ENCODE data around the gene STIM2. TPM values are rescaled to one million over a fixed set of nuclear protein-coding genes. Genes with fewer than 3 reads are reported as not detected.

Gene STIM2
- total RNA-seq, 2 donors from 2014 or later = 34.4 to 44.2 TPM

DNA sequence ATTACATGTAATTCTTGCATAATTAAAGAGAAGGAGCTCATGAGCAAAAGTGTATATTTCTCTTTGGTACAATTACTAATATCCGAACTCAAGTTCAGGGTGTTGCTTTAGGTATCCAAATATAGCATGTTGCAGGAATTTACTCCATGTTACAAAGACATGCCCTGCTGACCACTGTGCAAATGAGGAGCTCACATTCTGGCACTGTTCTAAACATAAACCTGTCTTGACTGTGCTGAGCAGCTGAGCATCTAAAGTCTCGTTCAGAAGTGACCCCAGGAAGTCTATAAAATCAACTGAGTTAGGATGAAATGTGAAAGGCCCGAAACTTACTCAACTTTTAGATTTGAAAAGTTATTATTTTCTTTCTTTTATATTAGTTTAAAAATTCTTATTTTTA is 124.3 kb downstream of the STIM2 start:
- Histone ChIP-seq H3K27ac (no peak overlapping the region), H3K4me3 (no peak overlapping the region), H3K27me3 (replicated peaks; ENCODE audit: insufficient read depth) (no peaks in the 10 kb centered on the region), H3K9me3 (no peaks in the 10 kb centered on the region), H3K4me1 (replicated peaks) (no peaks in the 10 kb centered on the region), H3K36me3 (no peaks in the 10 kb centered on the region)
- DNase-seq (ENCODE audit: low spot score) = no peak
- WGBS = 79% methylated on average over 3 of the region's 3 CpGs
- TF ChIP-seq POLR2AphosphoS5 (IDR thresholded peaks at IDR 0.05) (no peak), POLR2A (IDR thresholded peaks at IDR 0.05) (no peak)
- TF ChIP-seq, protein P1, sequence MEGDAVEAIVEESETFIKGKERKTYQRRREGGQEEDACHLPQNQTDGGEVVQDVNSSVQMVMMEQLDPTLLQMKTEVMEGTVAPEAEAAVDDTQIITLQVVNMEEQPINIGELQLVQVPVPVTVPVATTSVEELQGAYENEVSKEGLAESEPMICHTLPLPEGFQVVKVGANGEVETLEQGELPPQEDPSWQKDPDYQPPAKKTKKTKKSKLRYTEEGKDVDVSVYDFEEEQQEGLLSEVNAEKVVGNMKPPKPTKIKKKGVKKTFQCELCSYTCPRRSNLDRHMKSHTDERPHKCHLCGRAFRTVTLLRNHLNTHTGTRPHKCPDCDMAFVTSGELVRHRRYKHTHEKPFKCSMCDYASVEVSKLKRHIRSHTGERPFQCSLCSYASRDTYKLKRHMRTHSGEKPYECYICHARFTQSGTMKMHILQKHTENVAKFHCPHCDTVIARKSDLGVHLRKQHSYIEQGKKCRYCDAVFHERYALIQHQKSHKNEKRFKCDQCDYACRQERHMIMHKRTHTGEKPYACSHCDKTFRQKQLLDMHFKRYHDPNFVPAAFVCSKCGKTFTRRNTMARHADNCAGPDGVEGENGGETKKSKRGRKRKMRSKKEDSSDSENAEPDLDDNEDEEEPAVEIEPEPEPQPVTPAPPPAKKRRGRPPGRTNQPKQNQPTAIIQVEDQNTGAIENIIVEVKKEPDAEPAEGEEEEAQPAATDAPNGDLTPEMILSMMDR (IDR thresholded peaks at IDR 0.05) = no peak
- intact Hi-C loops (cut with DNase I) = no loop called here

DNA sequence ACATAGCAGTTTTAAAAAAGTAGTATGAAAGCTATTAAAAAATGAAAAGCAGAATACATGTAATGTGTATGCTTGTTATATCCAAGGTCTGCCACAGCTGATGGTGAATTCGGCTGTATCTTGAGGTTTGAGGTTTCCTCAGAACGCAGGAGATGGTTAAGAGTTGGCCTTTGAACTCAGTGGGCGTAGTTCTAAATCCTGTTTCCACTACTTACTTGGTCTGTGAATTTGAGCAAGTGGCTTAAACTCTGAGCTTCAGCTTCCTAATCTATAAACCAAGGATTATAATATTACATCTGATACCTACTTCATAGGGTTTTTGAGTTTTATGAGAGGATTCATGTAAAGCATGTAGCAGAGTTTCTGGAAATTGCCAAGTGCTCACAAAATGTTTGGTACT is 125.2 kb downstream of the STIM2 start:
- Histone ChIP-seq H3K27ac (no peak overlapping the region), H3K27me3 (replicated peaks; ENCODE audit: insufficient read depth) (no peaks in the 10 kb centered on the region), H3K4me1 (replicated peaks) (no peaks in the 10 kb centered on the region), H3K4me3 (no peak overlapping the region), H3K9me3 (no peaks in the 10 kb centered on the region), H3K36me3 (no peaks in the 10 kb centered on the region)
- TF ChIP-seq POLR2AphosphoS5 (IDR thresholded peaks at IDR 0.05) (no peak), POLR2A (IDR thresholded peaks at IDR 0.05) (no peak)
- TF ChIP-seq, protein P1 (IDR thresholded peaks at IDR 0.05) = no peak
- intact Hi-C loops (cut with DNase I) = no loop called here
- DNase-seq (ENCODE audit: low spot score) = no peak
- whole genome bisulfite sequencing = 78% methylated on average over 3 of the region's 3 CpGs

DNA sequence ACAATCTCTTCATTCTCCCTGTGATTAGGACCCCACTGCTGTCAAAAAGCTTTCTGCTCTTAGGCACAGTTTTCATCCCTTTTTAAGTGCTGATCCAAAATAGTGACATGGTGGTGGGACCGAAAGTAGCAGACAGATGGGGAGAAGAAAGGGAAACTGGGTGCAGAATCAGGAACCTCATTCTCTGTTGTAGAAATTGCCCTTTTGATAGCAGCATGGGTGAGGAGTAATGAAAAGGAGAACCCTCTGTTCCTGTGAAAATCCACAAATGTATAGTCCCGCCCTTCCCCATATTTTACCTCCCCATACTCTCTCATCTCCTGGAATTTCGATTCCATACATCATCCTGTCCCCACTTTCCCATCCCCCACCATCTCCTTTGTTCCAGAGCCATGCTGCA is 126.5 kb downstream of the STIM2 start:
- Histone ChIP-seq H3K4me1 (replicated peaks) (no peaks in the 10 kb centered on the region), H3K27ac (no peak overlapping the region), H3K9me3 (no peaks in the 10 kb centered on the region), H3K4me3 (no peak overlapping the region), H3K36me3 (no peaks in the 10 kb centered on the region), H3K27me3 (replicated peaks; ENCODE audit: insufficient read depth) (no peaks in the 10 kb centered on the region)
- intact Hi-C loops (cut with DNase I) = no loop called here
- TF ChIP-seq, protein P1 (IDR thresholded peaks at IDR 0.05) = no peak
- TF ChIP-seq POLR2AphosphoS5 (IDR thresholded peaks at IDR 0.05) = no peak
- TF ChIP-seq POLR2A (IDR thresholded peaks at IDR 0.05) = no peak
- DNase-seq (ENCODE audit: low spot score) = no peak
- WGBS = 94% methylated on average over 3 of the region's 3 CpGs

DNA sequence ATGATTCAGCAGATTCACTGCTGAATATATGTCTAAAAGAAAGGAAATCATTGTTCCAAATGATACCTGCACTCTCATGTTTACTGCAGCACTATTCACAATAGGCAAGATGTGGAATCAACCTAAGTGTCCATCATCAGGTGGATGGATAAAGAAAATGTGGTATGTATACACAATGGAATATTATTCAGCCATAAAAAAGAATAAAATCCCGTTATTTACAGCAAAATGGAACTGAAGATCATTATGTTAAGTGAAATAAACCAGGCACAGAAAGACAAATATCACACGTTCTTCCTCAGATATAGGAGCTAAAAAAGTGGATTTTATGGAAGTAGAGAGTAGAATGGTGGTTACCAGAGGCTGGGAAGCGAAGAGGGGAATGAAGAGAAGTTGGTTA is 130.4 kb downstream of the STIM2 start:
- intact Hi-C loops (cut with DNase I) = no loop called here
- Histone ChIP-seq H3K36me3 (no peaks in the 10 kb centered on the region), H3K4me1 (replicated peaks) (peaks cover 9% of the 10 kb centered on the region), H3K27me3 (replicated peaks; ENCODE audit: insufficient read depth) (no peaks in the 10 kb centered on the region), H3K27ac (no peak overlapping the region), H3K9me3 (no peaks in the 10 kb centered on the region), H3K4me3 (no peak overlapping the region)
- 95% methylated on average over 3 of the region's 3 CpGs for WGBS
- no peak for DNase-seq (ENCODE audit: low spot score)
- TF ChIP-seq, protein P1 (IDR thresholded peaks at IDR 0.05) = no peak
- no peak for TF ChIP-seq POLR2A (IDR thresholded peaks at IDR 0.05)
- TF ChIP-seq POLR2AphosphoS5 (IDR thresholded peaks at IDR 0.05) = no peak

DNA sequence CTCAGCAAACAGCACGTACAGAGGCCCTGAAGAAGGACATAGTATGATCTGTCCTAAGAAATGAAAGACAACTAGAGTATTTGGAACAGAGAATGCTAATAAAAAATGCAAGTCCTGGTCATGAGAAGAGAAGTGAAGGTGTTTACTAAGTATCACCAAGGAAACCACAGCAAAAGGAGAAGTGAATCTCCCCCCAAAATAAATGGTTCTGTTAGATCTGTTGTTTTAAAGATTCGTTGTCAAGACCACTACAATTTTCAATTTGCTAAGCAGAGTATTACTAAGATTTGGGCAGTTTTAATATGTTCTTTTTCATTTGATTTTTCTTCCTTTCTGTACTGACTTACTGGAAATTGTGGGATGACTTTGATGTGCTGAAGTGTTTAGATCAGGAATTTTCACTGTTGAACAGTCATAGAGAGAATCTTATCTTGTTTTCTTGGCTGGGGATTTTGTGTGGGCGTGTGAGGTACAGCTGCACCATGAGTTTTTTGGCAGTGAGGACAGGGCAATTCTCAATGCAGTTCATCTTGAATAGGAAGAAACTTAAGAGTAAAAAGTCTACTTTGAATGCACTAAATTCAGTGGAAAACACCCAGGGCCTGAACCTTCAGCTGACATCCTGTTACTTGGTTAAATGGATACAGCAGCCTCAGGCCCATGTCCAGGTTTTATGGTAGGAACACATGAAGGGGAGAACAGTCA is 132.2 kb downstream of the STIM2 start:
- Histone ChIP-seq H3K9me3 (no peaks in the 10 kb centered on the region), H3K27ac (peak overlapping the region; percentile 33 to 35), H3K36me3 (no peaks in the 10 kb centered on the region), H3K4me1 (replicated peaks) (peaks cover 9% of the 10 kb centered on the region), H3K27me3 (replicated peaks; ENCODE audit: insufficient read depth) (no peaks in the 10 kb centered on the region), H3K4me3 (no peak overlapping the region)
- intact Hi-C loops (cut with DNase I) = no loop called here
- DNase-seq (ENCODE audit: low spot score) = peak; percentile 7
- 14% methylated on average over 3 of the region's 3 CpGs for WGBS
- TF ChIP-seq POLR2A (IDR thresholded peaks at IDR 0.05) = no peak
- TF ChIP-seq POLR2AphosphoS5 (IDR thresholded peaks at IDR 0.05) = peak; percentile 8

All from prostate gland (tissue), 2 donors.